Measurements from ENCODE around the gene VSIG2. TPM values are rescaled to one million over a fixed set of nuclear protein-coding genes. Genes with fewer than 3 reads are reported as not detected.

The VSIG2 gene
- total RNA-seq, 4 donors from 2014 or later: 0.58 to 3.2 (median 1.2) TPM; not detected in 1

DNA sequence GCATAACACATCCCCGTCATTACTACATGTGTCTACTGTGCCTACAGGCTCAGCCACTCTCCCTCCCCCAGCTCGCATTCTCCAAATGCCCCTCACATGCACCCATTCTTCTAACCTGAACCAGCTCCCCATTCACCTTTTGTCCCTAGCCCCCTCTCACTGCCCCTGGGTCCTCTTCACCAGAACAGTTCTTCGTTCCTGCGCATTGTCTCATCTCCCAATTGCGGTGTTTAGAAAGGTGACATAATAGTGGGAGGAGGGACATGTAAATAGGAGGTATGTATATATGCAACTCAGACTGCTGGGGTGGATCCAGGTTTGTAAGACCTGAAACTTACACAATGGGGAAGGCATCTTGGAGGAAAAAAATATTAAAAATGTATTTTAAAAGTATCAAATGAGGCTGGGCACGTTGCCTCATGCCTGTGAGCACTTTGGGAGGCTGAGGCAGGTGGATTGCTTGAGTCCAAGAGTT is 4.7 kb upstream of the VSIG2 start:
- Histone ChIP-seq H3K36me3 (peaks cover 0 to 3% of the 10 kb centered on the region in 2 donors), H3K9me3 (no peaks in the 10 kb centered on the region), H3K4me1 (peaks cover 0 to 55% (median 17%) of the 10 kb centered on the region in 3 donors), H3K4me3 (no peak overlapping the region), H3K27me3 (peaks cover 88% of the 10 kb centered on the region), H3K27ac (no peak overlapping the region)
- no peak for TF ChIP-seq POLR2A (IDR thresholded peaks at IDR 0.05)
- no peak for TF ChIP-seq EP300 (IDR thresholded peaks at IDR 0.05)
- TF ChIP-seq, protein P1, sequence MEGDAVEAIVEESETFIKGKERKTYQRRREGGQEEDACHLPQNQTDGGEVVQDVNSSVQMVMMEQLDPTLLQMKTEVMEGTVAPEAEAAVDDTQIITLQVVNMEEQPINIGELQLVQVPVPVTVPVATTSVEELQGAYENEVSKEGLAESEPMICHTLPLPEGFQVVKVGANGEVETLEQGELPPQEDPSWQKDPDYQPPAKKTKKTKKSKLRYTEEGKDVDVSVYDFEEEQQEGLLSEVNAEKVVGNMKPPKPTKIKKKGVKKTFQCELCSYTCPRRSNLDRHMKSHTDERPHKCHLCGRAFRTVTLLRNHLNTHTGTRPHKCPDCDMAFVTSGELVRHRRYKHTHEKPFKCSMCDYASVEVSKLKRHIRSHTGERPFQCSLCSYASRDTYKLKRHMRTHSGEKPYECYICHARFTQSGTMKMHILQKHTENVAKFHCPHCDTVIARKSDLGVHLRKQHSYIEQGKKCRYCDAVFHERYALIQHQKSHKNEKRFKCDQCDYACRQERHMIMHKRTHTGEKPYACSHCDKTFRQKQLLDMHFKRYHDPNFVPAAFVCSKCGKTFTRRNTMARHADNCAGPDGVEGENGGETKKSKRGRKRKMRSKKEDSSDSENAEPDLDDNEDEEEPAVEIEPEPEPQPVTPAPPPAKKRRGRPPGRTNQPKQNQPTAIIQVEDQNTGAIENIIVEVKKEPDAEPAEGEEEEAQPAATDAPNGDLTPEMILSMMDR (IDR thresholded peaks at IDR 0.05): no peak
- TF ChIP-seq POLR2AphosphoS5 (IDR thresholded peaks at IDR 0.05): no peak
- no peak for ATAC-seq
- WGBS, 2 donors (ENCODE audit: low coverage in 1 of 2): 21 to 52% methylated on average over 4 to 5 of the region's 6 CpGs

DNA sequence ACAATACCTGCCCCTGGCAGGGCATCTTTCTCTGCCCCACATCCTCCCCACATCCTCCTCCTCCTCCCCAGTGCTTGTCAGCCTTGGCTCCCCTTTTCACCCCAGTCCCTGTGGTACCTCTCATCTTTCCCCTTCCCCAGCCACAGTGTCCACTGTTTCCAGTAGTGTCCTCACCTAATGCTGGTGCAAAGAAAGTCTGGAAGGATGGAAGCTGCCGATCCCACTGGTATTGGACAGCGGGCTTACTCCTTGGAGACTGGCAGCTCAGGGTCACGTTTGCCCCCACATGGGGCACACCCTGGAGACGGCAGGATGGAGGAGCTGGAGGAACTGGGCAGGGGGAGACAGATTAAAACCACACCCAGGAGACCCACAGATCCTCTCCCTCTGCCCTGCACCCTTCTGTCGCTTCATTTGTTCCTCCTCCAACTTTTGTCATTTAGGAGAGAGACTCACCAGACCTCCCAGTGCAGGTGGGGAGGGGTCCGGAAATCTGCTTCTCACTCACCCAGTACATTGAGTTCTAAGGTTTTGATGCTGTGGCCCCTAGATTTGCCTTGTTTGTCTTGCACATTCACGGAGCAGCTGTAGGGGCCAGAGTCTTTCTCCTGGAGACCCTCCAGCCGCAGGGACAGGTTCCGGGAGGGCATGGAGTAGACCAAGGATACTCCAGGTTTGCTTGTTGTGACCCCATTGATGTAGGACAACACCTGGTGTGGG is 4.1 kb upstream of the VSIG2 start:
- Histone ChIP-seq H3K4me1 (peaks cover 0 to 56% (median 17%) of the 10 kb centered on the region in 3 donors), H3K27me3 (peaks cover 88% of the 10 kb centered on the region), H3K27ac (no peak overlapping the region), H3K9me3 (no peaks in the 10 kb centered on the region), H3K4me3 (no peak overlapping the region), H3K36me3 (peaks cover 0 to 3% of the 10 kb centered on the region in 2 donors)
- no peak for TF ChIP-seq EP300 (IDR thresholded peaks at IDR 0.05)
- TF ChIP-seq, protein P1 (IDR thresholded peaks at IDR 0.05): no peak
- no peak for TF ChIP-seq POLR2AphosphoS5 (IDR thresholded peaks at IDR 0.05)
- TF ChIP-seq POLR2A (IDR thresholded peaks at IDR 0.05): no peak
- no peak for ATAC-seq
- WGBS, 2 donors (ENCODE audit: low coverage in 1 of 2): 10% methylated on average over 3 of the region's 9 CpGs; no CpG with 5 or more reads in 1 of the 2 donors

DNA sequence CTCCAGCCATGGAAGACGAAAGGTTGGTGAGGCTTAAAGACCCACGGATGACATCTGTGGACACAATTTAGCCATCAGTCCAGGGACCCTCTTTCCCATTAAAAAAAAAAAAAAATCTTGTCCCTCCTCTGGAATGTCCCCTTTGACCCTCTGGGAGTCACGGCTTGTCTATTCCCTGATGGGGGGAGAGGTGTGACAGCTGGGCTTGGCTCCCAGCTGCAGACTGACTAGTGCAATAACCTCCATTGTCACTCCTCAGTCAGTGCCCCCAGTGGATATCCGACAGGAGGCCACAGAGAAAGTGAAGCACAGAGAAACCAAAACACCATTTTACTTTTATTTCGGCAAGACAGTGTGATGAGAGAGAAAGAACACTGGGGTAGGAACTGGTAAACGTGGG is 2.7 kb upstream of the VSIG2 start:
- Histone ChIP-seq H3K4me3 (no peak overlapping the region), H3K27me3 (peaks cover 88% of the 10 kb centered on the region), H3K9me3 (no peaks in the 10 kb centered on the region), H3K4me1 (peaks cover 0 to 42% (median 12%) of the 10 kb centered on the region in 3 donors), H3K27ac (no peak overlapping the region), H3K36me3 (peaks cover 0 to 3% of the 10 kb centered on the region in 2 donors)
- WGBS, 2 donors (ENCODE audit: low coverage in 1 of 2): 65 to 75% methylated on average over 2 to 4 of the region's 6 CpGs
- no peak for ATAC-seq
- TF ChIP-seq POLR2A (IDR thresholded peaks at IDR 0.05): no peak
- no peak for TF ChIP-seq EP300 (IDR thresholded peaks at IDR 0.05)
- TF ChIP-seq POLR2AphosphoS5 (IDR thresholded peaks at IDR 0.05): no peak
- TF ChIP-seq, protein P1 (IDR thresholded peaks at IDR 0.05): no peak

DNA sequence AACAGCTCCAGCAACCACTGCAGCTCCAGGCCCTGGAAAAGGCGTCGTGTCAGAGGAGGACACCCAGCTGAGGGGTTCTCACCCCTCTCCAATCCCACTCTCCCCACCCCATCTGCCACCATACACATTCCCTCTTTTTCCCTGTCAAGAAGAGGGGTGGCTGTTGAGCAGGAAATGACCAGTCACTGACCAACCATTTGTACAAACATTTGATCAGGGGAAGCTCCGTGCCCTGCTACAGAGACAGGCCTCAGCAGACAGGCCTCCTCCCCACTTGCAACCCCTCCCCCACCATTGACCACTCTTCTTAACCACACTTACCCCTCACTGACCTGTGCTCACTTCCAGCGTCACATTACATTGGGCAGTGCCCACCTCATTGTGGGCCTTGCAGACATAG is 2.3 kb upstream of the VSIG2 start:
- no peak for ATAC-seq
- no peak overlapping the region for H3K27ac ChIP-seq
- no peak overlapping the region for H3K4me3 ChIP-seq
- WGBS, 2 donors (ENCODE audit: low coverage in 1 of 2): 30% methylated on average over 2 of the region's 4 CpGs; no CpG with 5 or more reads in 1 of the 2 donors
- H3K27me3 ChIP-seq: peaks cover 88% of the 10 kb centered on the region
- peaks cover 0 to 38% (median 12%) of the 10 kb centered on the region in 3 donors for H3K4me1 ChIP-seq
- H3K9me3 ChIP-seq: no peaks in the 10 kb centered on the region
- TF ChIP-seq EP300 (IDR thresholded peaks at IDR 0.05): no peak
- no peak for TF ChIP-seq POLR2AphosphoS5 (IDR thresholded peaks at IDR 0.05)
- TF ChIP-seq, protein P1 (IDR thresholded peaks at IDR 0.05): no peak
- no peak for TF ChIP-seq POLR2A (IDR thresholded peaks at IDR 0.05)
- H3K36me3 ChIP-seq: peaks cover 0 to 3% of the 10 kb centered on the region in 2 donors

DNA sequence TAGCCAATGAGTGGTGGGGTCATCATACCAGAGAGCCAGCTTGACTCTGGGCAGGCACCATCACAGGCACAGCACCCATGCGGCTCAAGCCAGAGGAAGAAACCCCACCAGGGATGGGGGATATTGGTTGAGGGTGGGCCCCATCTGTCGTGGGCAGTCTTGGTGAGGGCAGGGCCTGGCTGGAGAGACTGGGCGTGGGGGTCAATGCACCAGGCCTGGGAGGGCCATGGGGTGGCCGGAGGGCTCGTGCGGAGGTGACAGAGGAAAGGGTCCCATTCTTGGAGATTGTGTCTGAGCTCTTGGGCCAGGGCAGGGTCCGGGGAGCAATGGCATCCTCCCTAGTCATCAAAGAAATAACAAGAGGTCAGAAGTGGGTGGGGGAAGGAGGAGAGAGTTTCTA is 1.6 kb upstream of the VSIG2 start:
- 93% methylated on average over 3 of the region's 7 CpGs; no CpG with 5 or more reads in 1 of the 2 donors for WGBS, 2 donors (ENCODE audit: low coverage in 1 of 2)
- no peaks in the 10 kb centered on the region for H3K9me3 ChIP-seq
- H3K27ac ChIP-seq: no peak overlapping the region
- peaks cover 0 to 31% (median 7%) of the 10 kb centered on the region in 3 donors for H3K4me1 ChIP-seq
- H3K4me3 ChIP-seq: no peak overlapping the region
- peaks cover 88% of the 10 kb centered on the region for H3K27me3 ChIP-seq
- ATAC-seq: no peak
- TF ChIP-seq POLR2AphosphoS5 (IDR thresholded peaks at IDR 0.05) (no peak), EP300 (IDR thresholded peaks at IDR 0.05) (no peak)
- TF ChIP-seq, protein P1 (IDR thresholded peaks at IDR 0.05): no peak
- H3K36me3 ChIP-seq: peaks cover 0 to 3% of the 10 kb centered on the region in 2 donors

Measured in gastroesophageal sphincter (tissue), 4 donors.